PC-3 (cell line): Measurements from ENCODE around the gene WDR7. TPM values are rescaled to one million over a fixed set of nuclear protein-coding genes. Genes with fewer than 3 reads are reported as not detected.

ENCODE experiments used
- ATAC-seq: fragments of 200-7000 bp; cut with Tn5 transposase; 2 replicates; pipeline ENCODE4 v1.9.1; 2020; ENCODE audit warnings: mild to moderate bottlenecking, moderate library complexity
- BruUV-seq: library from RNA; stranded (reverse); fragments of 400-500 nt; replicated peaks from 2 replicates; lab custom pipeline; 2021; lab: Mats Ljungman, UMichigan
- CTCF ChIA-PET: fragments of 300-600 bp; sonication (Branson Sonifier 250); formaldehyde crosslinking; loops from one replicate; lab custom pipeline; 2022; ENCODE audit warnings: antibody characterized with exemption; lab: Charles Lee
- POLR2A ChIA-PET: fragments of 300-600 bp; sonication (Branson Sonifier 250); formaldehyde crosslinking; loops from one replicate; lab custom pipeline; 2022; ENCODE audit warnings: antibody characterized with exemption; ENCODE audit not compliant: unreplicated experiment; lab: Charles Lee
- DNase-seq: peaks from one replicate; pipeline ENCODE4 v3.0.0-alpha.2; 2015
- H2AFZ ChIP-seq: fragments of 300-600 bp; sonication (generic); 2 replicates; pipeline ENCODE4 v1.6.0; 2016; ENCODE audit warnings: antibody characterized with exemption, low read length
- H3F3A ChIP-seq: fragments of 300-600 bp; sonication (generic); one replicate; pipeline ENCODE4 v1.6.0; 2017; ENCODE audit warnings: antibody characterized with exemption, low read length, control low read depth, mild to moderate bottlenecking; ENCODE audit not compliant: unreplicated experiment
- H3K27ac ChIP-seq: fragments of 300-600 bp; sonication (generic); 2 replicates; pipeline ENCODE4 v1.5.1; 2016; ENCODE audit warnings: mild to moderate bottlenecking, low read length
- H3K27me3 ChIP-seq: fragments of 300-600 bp; sonication (generic); 2 replicates; pipeline ENCODE4 v1.6.1; 2016; ENCODE audit warnings: low read length, mixed read lengths
- H3K36me3 ChIP-seq: fragments of 300-600 bp; sonication (generic); 2 replicates; pipeline ENCODE4 v1.6.1; 2016; ENCODE audit warnings: low read depth, mixed run types, low read length, mixed read lengths
- H3K4me1 ChIP-seq: fragments of 300-600 bp; sonication (generic); 2 replicates; pipeline ENCODE4 v1.5.1; 2016; ENCODE audit warnings: low read length; ENCODE audit not compliant: insufficient read depth
- H3K4me2 ChIP-seq: fragments of 300-600 bp; sonication (generic); 2 replicates; pipeline ENCODE4 v1.6.0; 2016; ENCODE audit warnings: low read length
- H3K4me3 ChIP-seq: fragments of 300-600 bp; sonication (generic); 2 replicates; pipeline ENCODE4 v1.5.1; 2016; ENCODE audit warnings: mild to moderate bottlenecking, low read length, mixed read lengths
- H3K79me2 ChIP-seq: fragments of 300-600 bp; sonication (generic); 2 replicates; pipeline ENCODE4 v1.6.1; 2017; ENCODE audit warnings: low read length, mixed read lengths
- H3K9ac ChIP-seq: fragments of 300-600 bp; sonication (generic); 2 replicates; pipeline ENCODE4 v1.6.0; 2016; ENCODE audit warnings: mild to moderate bottlenecking, low read length
- H3K9me2 ChIP-seq: fragments of 300-600 bp; sonication (generic); replicated peaks from 2 replicates; pipeline ENCODE4 v1.6.1; 2016; ENCODE audit warnings: mixed run types, low read length, mixed read lengths
- H3K9me3 ChIP-seq: fragments of 300-600 bp; sonication (generic); 2 replicates; pipeline ENCODE4 v1.6.1; 2016; ENCODE audit warnings: low read length, mixed read lengths
- H4K20me1 ChIP-seq: fragments of 300-600 bp; sonication (generic); 2 replicates; pipeline ENCODE4 v1.6.1; 2016; ENCODE audit warnings: low read length, mixed read lengths
- EZH2 ChIP-seq: fragments of 300-600 bp; sonication (generic); IDR thresholded peaks from one replicate; pipeline ENCODE4 v1.6.1; 2017; ENCODE audit warnings: antibody characterized with exemption, mild to moderate bottlenecking, low read length; ENCODE audit not compliant: unreplicated experiment
- EZH2phosphoT487 ChIP-seq: fragments of 300-600 bp; sonication (generic); IDR thresholded peaks from 2 replicates; pipeline ENCODE4 v1.6.1; 2018; ENCODE audit warnings: mild to moderate bottlenecking, antibody characterized with exemption, low read length, borderline replicate concordance
- intact Hi-C: fragments of 100-400 bp; cut with micrococcal nuclease; formaldehyde crosslinking; loops from 2 replicates; pipeline ENCODE4 v1.9.0; 2023
- total RNA-seq: library from RNA; depleted of rRNA; stranded (reverse); fragments of >200 nt; gene quantifications from 2 replicates; pipeline ENCODE4 v1.2.3, GENCODE V29; 2014
- TF ChIP-seq, protein P1 (sequence below): fragments of 300-600 bp; sonication (generic); conservative IDR thresholded peaks from 2 replicates; pipeline ENCODE4 v1.5.1; 2017; ENCODE audit warnings: antibody characterized with exemption, low read depth, mild to moderate bottlenecking, low read length

Gene WDR7
- total RNA-seq, 1 experiment from 2014 or later = 16.0 TPM

GRCh38 chr18:56721491-56721890 lies 70.3 kb downstream of the WDR7 start:
- Histone ChIP-seq H3K27ac (no peak overlapping the region), H4K20me1 (no peaks in the 10 kb centered on the region), H3K4me1 (peaks cover 11% of the 10 kb centered on the region; the same call in 1 of the 2 replicates), H3F3A (no peaks in the 10 kb centered on the region), H3K9me3 (no peaks in the 10 kb centered on the region), H3K4me2 (no peak overlapping the region), H3K79me2 (no peaks in the 10 kb centered on the region), H3K27me3 (no peaks in the 10 kb centered on the region), H2AFZ (no peak overlapping the region), H3K9me2 (no peaks in the 10 kb centered on the region), H3K4me3 (no peak overlapping the region), H3K36me3 (no peaks in the 10 kb centered on the region), H3K9ac (no peak overlapping the region)
- DNase-seq = no peak
- TF ChIP-seq, protein P1, sequence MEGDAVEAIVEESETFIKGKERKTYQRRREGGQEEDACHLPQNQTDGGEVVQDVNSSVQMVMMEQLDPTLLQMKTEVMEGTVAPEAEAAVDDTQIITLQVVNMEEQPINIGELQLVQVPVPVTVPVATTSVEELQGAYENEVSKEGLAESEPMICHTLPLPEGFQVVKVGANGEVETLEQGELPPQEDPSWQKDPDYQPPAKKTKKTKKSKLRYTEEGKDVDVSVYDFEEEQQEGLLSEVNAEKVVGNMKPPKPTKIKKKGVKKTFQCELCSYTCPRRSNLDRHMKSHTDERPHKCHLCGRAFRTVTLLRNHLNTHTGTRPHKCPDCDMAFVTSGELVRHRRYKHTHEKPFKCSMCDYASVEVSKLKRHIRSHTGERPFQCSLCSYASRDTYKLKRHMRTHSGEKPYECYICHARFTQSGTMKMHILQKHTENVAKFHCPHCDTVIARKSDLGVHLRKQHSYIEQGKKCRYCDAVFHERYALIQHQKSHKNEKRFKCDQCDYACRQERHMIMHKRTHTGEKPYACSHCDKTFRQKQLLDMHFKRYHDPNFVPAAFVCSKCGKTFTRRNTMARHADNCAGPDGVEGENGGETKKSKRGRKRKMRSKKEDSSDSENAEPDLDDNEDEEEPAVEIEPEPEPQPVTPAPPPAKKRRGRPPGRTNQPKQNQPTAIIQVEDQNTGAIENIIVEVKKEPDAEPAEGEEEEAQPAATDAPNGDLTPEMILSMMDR = no peak
- TF ChIP-seq EZH2 = no peak
- CTCF ChIA-PET = no interaction called here
- no TSS peak for BruUV-seq
- POLR2A ChIA-PET = no interaction called here
- intact Hi-C loops = no loop called here
- ATAC-seq = no peak

GRCh38 chr18:56722518-56722917 lies 71.4 kb downstream of the WDR7 start:
- Histone ChIP-seq H3K4me1 (peaks cover 11% of the 10 kb centered on the region; the same call in 1 of the 2 replicates), H3K36me3 (no peaks in the 10 kb centered on the region), H3K79me2 (no peaks in the 10 kb centered on the region), H3K4me2 (no peak overlapping the region; the same call in 1 of the 2 replicates), H3K9me3 (no peaks in the 10 kb centered on the region), H3K9ac (no peak overlapping the region), H3F3A (no peaks in the 10 kb centered on the region), H3K4me3 (no peak overlapping the region), H3K27me3 (no peaks in the 10 kb centered on the region), H4K20me1 (no peaks in the 10 kb centered on the region), H3K9me2 (no peaks in the 10 kb centered on the region), H3K27ac (no peak overlapping the region), H2AFZ (no peak overlapping the region)
- ATAC-seq (peak; percentile 15; the same call in 1 of the 2 replicates), DNase-seq (no peak)
- CTCF ChIA-PET = no interaction called here
- POLR2A ChIA-PET = no interaction called here
- TF ChIP-seq, protein P1 = no peak
- TF ChIP-seq EZH2phosphoT487 = no peak
- no peak for TF ChIP-seq EZH2
- intact Hi-C loops = no loop called here
- BruUV-seq = no TSS peak

DNA sequence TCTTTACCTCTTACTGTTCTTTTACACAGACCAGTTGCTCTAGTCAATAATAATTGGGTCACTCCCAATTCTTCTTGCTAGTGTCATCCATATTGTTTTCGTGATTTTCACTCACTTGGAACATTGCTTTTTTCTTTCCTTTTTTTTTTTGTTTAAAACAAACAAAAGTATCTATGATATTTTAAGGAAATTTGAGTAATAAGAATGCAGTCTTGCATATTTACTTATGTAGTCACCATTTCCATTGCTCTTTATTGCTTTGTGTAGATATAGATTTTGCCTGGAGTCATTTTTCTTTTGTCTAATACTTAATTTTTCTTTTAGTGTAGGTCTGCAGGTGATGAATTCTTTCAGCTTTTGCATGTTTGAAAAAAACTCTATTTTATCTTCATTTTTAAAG lies 71.9 kb downstream of the WDR7 start:
- POLR2A ChIA-PET = no interaction called here
- no TSS peak for BruUV-seq

More for the DNA sequence above, 71.9 kb downstream of the WDR7 start:
- ATAC-seq (peak; percentile 80), DNase-seq (peak; percentile 47)
- H3K4me2 ChIP-seq = peak overlapping the region; percentile 27
- no peak overlapping the region for H3K27ac ChIP-seq
- no peaks in the 10 kb centered on the region for H3K9me3 ChIP-seq
- no peaks in the 10 kb centered on the region for H3K36me3 ChIP-seq
- H3K79me2 ChIP-seq = no peaks in the 10 kb centered on the region
- no peak overlapping the region for H3K9ac ChIP-seq
- H3K4me3 ChIP-seq = no peak overlapping the region
- no peaks in the 10 kb centered on the region for H3F3A ChIP-seq
- TF ChIP-seq, protein P1 = no peak
- TF ChIP-seq EZH2 = no peak
- H3K4me1 ChIP-seq = peaks cover 11% of the 10 kb centered on the region; the same call in 1 of the 2 replicates
- H4K20me1 ChIP-seq = no peaks in the 10 kb centered on the region
- CTCF ChIA-PET = no interaction called here
- H3K27me3 ChIP-seq = no peaks in the 10 kb centered on the region
- H3K9me2 ChIP-seq = no peaks in the 10 kb centered on the region
- intact Hi-C loops = no loop called here
- no peak overlapping the region for H2AFZ ChIP-seq
